AG04449 (cell line): ENCODE results near the gene MAGI1.
"Not testable (repeated sequence)": the region's sequence is repeated elsewhere in the genome, so short reads cannot be mapped to it uniquely, and the experiment has no call there.

ENCODE experiments used
- CTCF ChIA-PET: fragments of 350-600 bp; formaldehyde crosslinking; extraction: SDS; loops from one replicate; lab custom pipeline; 2021; ENCODE audit warnings: antibody characterized with exemption; lab: Yijun Ruan, JAX
- POLR2A ChIA-PET: fragments of 400-600, 350-600 bp; formaldehyde crosslinking; extraction: SDS; loops from one replicate; lab custom pipeline; 2020; ENCODE audit warnings: antibody characterized with exemption, inconsistent platforms; lab: Yijun Ruan, JAX
- DNase-seq: peaks from one replicate; pipeline ENCODE4 v3.0.0-alpha.2; 2010; ENCODE audit warnings: low read depth, low spot score
- H3K4me3 ChIP-seq: 2 replicates; pipeline ENCODE4 v1.5.1; 2011; ENCODE audit warnings: low read depth, mild to moderate bottlenecking, control low read depth, low read length
- TF ChIP-seq, protein P1 (sequence below): IDR thresholded peaks from one replicate; pipeline ENCODE4 v1.5.1; 2011; ENCODE audit warnings: mild to moderate bottlenecking, moderate library complexity, low read length, control low read depth, inconsistent platforms; ENCODE audit not compliant: insufficient read depth; ENCODE audit errors: missing control alignments

The MAGI1 gene

DNA sequence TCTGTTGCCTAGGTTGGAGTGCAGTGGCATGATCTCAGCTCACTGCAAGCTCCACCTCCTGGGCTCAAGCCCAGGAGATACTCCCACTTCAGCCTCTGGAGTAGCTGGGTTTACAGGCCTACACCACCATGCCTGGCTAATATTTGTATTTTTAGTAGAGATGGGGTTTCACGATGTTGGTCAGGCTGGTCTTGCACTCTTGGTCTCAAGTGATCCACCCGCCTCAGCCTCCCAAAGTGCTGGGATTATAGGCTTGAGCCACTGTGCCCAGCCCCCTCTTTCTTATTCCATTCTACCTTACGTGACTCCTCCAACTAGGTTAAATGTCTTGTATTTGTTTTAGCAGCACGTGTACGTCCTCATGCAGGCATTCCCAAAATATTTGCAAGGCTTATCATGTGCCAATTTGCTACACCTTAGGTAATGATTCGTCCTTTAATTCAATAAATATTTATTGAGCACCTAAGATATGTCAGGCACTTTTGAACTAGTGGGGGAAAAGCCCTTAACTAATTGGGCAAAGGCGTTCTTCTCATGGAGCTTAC, 14.9 kb upstream of the MAGI1 start:
- no peak for DNase-seq
- TF ChIP-seq, protein P1, sequence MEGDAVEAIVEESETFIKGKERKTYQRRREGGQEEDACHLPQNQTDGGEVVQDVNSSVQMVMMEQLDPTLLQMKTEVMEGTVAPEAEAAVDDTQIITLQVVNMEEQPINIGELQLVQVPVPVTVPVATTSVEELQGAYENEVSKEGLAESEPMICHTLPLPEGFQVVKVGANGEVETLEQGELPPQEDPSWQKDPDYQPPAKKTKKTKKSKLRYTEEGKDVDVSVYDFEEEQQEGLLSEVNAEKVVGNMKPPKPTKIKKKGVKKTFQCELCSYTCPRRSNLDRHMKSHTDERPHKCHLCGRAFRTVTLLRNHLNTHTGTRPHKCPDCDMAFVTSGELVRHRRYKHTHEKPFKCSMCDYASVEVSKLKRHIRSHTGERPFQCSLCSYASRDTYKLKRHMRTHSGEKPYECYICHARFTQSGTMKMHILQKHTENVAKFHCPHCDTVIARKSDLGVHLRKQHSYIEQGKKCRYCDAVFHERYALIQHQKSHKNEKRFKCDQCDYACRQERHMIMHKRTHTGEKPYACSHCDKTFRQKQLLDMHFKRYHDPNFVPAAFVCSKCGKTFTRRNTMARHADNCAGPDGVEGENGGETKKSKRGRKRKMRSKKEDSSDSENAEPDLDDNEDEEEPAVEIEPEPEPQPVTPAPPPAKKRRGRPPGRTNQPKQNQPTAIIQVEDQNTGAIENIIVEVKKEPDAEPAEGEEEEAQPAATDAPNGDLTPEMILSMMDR: no peak
- POLR2A ChIA-PET: no interaction called here
- CTCF ChIA-PET: no interaction called here
- H3K4me3 ChIP-seq: no peak overlapping the region

DNA sequence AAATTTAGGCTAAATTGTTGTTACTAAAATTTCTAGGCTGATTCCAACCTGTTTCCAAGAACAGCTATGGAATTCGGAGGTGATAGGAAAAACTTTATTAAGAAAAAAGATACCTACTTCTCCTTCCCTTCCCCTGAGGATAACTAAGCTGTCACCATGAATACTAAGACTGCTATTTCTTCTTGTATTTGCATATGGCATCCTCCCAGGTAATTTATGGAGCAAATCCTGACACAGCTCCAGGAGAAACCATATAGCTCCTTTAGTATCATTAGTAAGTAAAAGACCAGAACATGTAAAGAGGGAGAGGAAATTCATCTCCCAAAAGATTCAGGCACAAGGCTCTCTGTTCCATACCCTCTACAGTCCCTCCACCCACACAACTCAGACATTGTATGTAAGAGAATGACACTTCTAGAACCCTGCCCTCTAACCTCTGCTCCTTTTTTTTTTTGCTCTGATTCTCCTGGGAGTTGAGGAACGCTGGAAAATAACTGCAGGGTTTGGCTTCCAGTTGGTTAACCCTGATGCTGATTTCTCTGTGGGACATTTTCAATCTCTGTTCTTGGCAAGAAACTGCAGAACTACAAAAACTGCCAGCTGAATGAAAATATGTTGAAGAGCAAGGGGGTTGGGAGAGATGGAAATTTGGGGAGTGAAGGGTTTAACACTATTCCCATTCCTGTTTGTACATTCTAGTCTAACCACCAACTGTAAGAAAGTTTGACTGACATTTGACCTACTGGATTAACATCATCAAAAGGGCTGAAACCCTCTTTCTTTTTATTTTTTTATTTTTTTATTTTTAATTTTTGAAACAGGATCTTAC, 14.2 kb upstream of the MAGI1 start:
- TF ChIP-seq, protein P1: no peak
- ChIA-PET CTCF (interaction anchor here (1.6 kb wide), 1 partner anchor 143 kb away, joined by 4 read pairs; no protein-coding TSS in a partner anchor), POLR2A (no interaction called here)
- DNase-seq: no peak
- no peak overlapping the region for H3K4me3 ChIP-seq

DNA sequence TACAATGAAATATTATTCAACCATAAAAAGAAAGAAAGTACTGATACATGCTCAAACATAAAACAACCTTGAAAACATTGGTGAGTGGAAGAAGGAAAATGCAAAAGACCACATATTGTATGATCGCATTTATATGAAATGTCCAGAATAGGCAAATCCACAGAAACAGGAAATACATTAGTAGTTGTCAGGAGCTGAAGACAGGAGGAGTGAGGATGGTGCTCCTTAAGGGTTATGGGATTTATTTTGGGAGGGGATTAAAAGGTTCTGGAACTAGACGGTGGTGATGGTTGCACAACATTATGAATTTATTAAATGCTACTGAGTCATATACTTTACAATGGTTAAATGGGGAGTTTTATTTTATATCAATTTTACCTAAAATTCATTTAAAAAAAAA, 12.1 kb upstream of the MAGI1 start:
- CTCF ChIA-PET: no interaction called here
- POLR2A ChIA-PET: no interaction called here
- H3K4me3 ChIP-seq: no peak overlapping the region
- TF ChIP-seq, protein P1: no peak
- DNase-seq: no peak

DNA sequence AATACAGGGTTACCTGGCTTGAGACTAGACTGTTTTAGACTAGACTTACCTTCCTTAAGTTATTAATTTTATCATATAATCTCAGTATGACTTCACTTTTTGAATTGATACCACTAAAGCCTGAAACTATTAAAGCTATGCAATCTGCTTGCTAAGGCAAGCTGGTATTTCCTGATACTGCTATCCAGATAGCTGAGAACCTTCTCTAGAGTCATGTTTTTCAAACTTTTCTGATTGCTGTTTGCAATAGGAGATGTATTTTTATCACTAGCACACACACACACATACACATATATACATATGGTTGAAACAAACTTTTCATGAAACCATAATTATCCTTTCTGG, 9.3 kb upstream of the MAGI1 start:
- H3K4me3 ChIP-seq: no peak overlapping the region
- ChIA-PET POLR2A (interaction anchor here (0.7 kb wide), 2 partner anchors 109 to 1546 kb away, joined by 3 read pairs; no protein-coding TSS in a partner anchor), CTCF (interaction anchor here (0.8 to 1.0 kb wide), 3 partner anchors 8 to 28 kb away, joined by 3 to 4 read pairs (median 3); no protein-coding TSS in a partner anchor)
- no peak for DNase-seq
- TF ChIP-seq, protein P1: no peak

DNA sequence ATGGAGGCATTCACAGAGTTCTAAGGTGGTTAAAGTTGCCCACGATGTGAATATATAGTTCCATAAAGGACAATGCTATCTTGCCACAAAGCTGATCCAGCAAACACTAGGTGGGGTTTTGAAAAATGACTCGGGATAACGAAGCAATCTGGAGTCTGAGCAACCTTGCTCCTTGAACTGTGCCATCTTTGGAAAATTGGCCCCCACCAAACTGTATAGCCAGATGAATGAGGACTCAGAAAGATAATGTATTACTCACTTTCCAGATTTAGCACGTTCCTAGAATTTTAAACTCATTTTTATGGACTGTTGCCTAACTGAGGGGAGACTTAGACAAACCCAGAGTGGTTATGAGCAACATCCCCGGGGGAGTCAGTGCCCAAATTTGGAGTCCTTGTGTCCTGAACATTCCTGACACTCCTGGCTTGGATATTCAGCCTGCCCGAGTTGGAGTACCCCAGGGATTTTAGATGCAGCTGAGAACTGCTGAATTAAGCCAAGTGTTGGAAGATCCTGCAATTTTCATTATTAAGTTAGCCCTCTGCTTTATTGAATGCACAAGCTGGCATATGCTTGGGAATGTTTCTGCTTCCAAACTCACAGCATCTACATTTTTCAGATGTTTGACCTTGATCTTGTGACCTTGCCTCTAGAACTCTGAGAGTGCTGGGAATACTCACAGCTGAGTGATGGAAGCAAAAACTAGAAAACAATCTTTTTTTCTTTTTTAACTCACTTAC, 8.8 kb upstream of the MAGI1 start:
- no peak overlapping the region for H3K4me3 ChIP-seq
- peak; percentile 86 for DNase-seq
- POLR2A ChIA-PET: interaction anchor here (0.7 to 1.0 kb wide), 3 partner anchors 109 to 1546 kb away, joined by 3 read pairs; no protein-coding TSS in a partner anchor
- TF ChIP-seq, protein P1: no peak
- CTCF ChIA-PET: interaction anchor here (0.8 to 0.9 kb wide), 2 partner anchors 8 to 28 kb away, joined by 3 to 4 read pairs; no protein-coding TSS in a partner anchor

DNA sequence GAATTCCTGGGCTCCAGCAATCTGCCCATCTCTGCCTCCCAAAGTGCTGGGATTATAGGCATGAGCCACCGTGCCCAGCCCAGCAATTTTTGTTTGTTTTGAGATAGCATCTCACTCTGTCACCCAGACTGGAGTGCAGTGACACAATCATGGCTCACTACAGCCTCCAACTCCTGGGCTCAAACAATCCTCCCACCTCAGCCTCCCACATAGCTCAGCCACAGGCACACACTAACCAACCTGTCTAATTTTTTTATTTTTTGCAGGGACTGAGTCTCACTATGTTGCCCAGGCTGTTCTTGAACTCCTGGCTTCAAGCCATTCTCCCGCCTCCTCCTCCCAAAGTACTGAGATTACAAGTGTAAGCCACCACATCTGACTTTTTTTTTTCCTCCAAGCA, 7.6 kb upstream of the MAGI1 start:
- CTCF ChIA-PET: interaction anchor here (1.1 kb wide), 1 partner anchor 93 kb away, joined by 3 read pairs; no protein-coding TSS in a partner anchor
- not testable (repeated sequence) for H3K4me3 ChIP-seq, DNase-seq
- POLR2A ChIA-PET: interaction anchor here (1.0 kb wide), 1 partner anchor 218 kb away, joined by 3 read pairs; no protein-coding TSS in a partner anchor
